Upper lobe of left lung (tissue), 6 donors: ENCODE data around the gene ADPRS. TPM values are rescaled to one million over a fixed set of nuclear protein-coding genes. Genes with fewer than 3 reads are reported as not detected.

Source experiments
- ATAC-seq, 2 donors: fragments of 200-7000 bp; cut with Tn5 transposase; one replicate each; pipeline ENCODE4 v1.9.1; 2022; ENCODE audit warnings: mild to moderate bottlenecking in 2 of 2, moderate library complexity in 2 of 2; ENCODE audit not compliant: low FRiP score in 2 of 2
- DNase-seq, 2 donors: peaks; one replicate each; pipeline ENCODE4 v3.0.0-alpha.2; 2019 to 2020
- H3K27ac ChIP-seq, 4 donors: fragments of 200-600 bp; sonication (generic); one replicate each; pipeline ENCODE4 v1.5.1; 2016 to 2019
- H3K27me3 ChIP-seq, 4 donors: fragments of 200-600 bp; sonication (generic); one replicate each; pipeline ENCODE4 v1.5.1; 2017 to 2019
- H3K36me3 ChIP-seq, 4 donors: fragments of 200-600 bp; sonication (generic); one replicate each; pipeline ENCODE4 v1.5.1; 2016 to 2019
- H3K4me1 ChIP-seq, 4 donors: fragments of 200-600 bp; sonication (generic); one replicate each; pipeline ENCODE4 v1.5.1; 2018 to 2019
- H3K4me3 ChIP-seq, 4 donors: fragments of 200-600 bp; sonication (generic); one replicate each; pipeline ENCODE4 v1.5.1; 2017 to 2019; ENCODE audit warnings: mild to moderate bottlenecking in 2 of 4, moderate library complexity in 1 of 4
- H3K9me3 ChIP-seq, 4 donors: fragments of 200-600 bp; sonication (generic); one replicate each; pipeline ENCODE4 v1.5.1; 2018 to 2019
- CTCF ChIP-seq, 6 experiments: fragments of 450-650 bp in 4 of 6; fragments of 200-600 bp in 2 of 6; sonication (generic) in 2 of 6; IDR thresholded peaks; one replicate each; pipeline ENCODE4 v1.5.1; 2016 to 2019; ENCODE audit warnings: antibody characterized with exemption in 6 of 6
- EP300 ChIP-seq, 4 donors: sonication (generic); formaldehyde crosslinking; IDR thresholded peaks; one replicate each; pipeline ENCODE4 v1.5.1; 2017; ENCODE audit warnings: antibody characterized with exemption in 4 of 4, control low read depth in 2 of 4
- POLR2A ChIP-seq, 4 donors: fragments of 450-650 bp; IDR thresholded peaks; one replicate each; pipeline ENCODE4 v1.5.1; 2016 to 2017; ENCODE audit warnings: antibody characterized with exemption in 4 of 4, mild to moderate bottlenecking in 2 of 4
- POLR2AphosphoS5 ChIP-seq, 2 donors: sonication (generic); formaldehyde crosslinking; IDR thresholded peaks; one replicate each; pipeline ENCODE4 v1.5.1; 2017; ENCODE audit warnings: antibody characterized with exemption in 2 of 2
- WGBS, 2 donors: methylation state at CpG; one replicate each; pipeline ENCODE4 v1.1.5; 2017 to 2018; 5-methylcytosine and 5-hydroxymethylcytosine counted together
- total RNA-seq, 6 donors: library from RNA; depleted of rRNA in 4 of 6; stranded (reverse); fragments of >200 nt in 4 of 6; gene quantifications; one replicate each; pipeline versions ENCODE4 v1.1.0 to v1.2.1, GENCODE V29; 2016 to 2021
- donor health status: DM: no; HTN: no; CAD: no; lungs with moderate emphysema.
- donor health status: DM: no; HTN: yes; CAD: no; lungs with severe emphysema.

ADPRS gene
- total RNA-seq, 6 donors from 2014 or later: 29.3 to 60.0 (median 45.8) TPM

DNA sequence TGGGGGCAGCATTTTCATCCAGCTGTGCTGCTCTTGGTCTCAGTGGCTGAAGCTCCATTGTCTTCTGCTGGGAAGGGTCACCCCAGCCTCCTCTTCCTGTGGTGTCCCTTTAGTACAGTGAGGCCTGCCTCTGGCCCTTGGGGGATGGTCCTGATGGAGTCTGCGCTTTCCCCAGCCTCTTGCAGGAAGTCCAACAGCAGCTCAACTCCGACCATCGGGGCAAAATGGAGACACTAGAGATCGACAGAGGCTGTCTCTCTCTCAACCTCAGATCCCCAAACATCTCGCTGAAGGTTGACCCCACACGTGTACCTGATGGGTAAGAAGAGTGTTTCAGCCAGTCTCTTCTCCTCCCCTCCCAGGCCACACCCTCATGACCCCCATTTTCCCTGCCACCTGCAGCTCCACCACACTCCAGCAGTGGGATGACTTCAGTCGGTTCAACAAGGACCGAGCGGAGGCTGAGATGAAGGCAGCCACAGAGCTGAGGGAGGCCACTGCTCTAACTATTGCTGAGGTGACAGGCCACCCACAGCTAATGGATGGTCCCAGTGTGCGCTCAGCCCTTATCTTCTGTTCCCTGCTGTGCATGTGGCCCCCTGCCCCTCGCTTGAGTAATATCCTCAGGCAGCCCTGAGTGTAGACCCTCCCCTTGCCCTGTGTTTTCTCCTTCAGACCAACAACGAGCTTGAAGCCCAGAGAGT, 2.0 kb upstream of the ADPRS start:
- DNase-seq (no peak), ATAC-seq (no peak)
- Histone ChIP-seq H3K27me3 (peaks cover 0 to 6% (median 2%) of the 10 kb centered on the region in 4 donors), H3K27ac (no peak overlapping the region), H3K4me1 (peaks cover 24 to 38% (median 32%) of the 10 kb centered on the region in 4 donors), H3K36me3 (peaks cover 0 to 12% (median 7%) of the 10 kb centered on the region in 4 donors), H3K4me3 (no peak overlapping the region), H3K9me3 (no peaks in the 10 kb centered on the region)
- 77 to 86% methylated on average over 12 of the region's 12 CpGs for WGBS, 2 donors
- TF ChIP-seq POLR2A (IDR thresholded peaks at IDR 0.05): no peak
- no peak for TF ChIP-seq POLR2AphosphoS5 (IDR thresholded peaks at IDR 0.05)
- TF ChIP-seq CTCF (IDR thresholded peaks at IDR 0.05): no peak
- TF ChIP-seq EP300 (IDR thresholded peaks at IDR 0.05): no peak

DNA sequence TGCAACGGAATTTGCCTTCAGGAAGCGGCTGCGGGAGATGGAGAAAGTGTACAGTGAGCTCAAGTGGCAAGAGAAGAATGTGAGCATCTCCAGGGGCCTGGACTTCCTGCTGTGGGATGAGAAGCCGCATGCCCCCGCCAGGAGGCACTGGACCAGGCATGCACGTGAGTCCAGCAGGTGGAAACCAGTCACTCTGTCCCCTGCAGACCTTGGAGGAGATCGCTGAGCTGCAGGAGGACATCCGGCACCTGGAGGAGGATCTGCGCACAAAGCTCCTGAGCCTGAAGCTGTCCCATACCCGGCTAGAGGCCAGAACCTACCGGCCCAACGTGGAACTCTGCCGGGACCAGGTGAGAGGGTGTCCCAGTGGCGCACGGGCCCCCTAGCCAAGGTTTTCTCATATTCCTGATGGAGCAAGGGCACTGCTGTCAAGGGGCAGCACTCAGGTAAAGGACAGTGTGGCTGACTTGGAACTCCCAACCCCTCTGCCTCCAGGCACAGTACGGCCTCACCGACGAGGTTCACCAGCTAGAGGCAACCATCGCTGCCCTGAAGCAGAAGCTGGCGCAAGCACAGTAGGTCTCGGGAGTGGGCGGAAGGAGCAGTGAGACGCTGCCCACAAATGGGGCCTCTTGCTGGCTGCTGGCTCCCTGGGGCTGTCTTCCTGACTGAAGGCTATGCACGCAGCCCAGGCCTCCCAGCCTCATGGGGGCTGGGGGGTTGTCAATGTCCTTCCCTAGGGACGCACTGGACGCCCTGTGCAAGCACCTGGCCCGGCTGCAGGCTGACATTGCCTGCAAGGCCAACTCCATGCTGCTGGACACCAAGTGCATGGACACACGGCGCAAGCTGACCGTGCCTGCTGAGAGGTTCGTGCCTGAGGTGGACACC, 1.2 kb upstream of the ADPRS start:
- no peak overlapping the region for H3K27ac ChIP-seq
- peaks cover 1 to 20% (median 15%) of the 10 kb centered on the region in 4 donors for H3K36me3 ChIP-seq
- ATAC-seq (no peak), DNase-seq (peak in 1 of 2 donors; percentile 70)
- TF ChIP-seq POLR2AphosphoS5 (IDR thresholded peaks at IDR 0.05) (no peak), POLR2A (IDR thresholded peaks at IDR 0.05) (no peak)
- no peak overlapping the region for H3K4me3 ChIP-seq
- peaks cover 0 to 6% (median 2%) of the 10 kb centered on the region in 4 donors for H3K27me3 ChIP-seq
- H3K9me3 ChIP-seq: no peaks in the 10 kb centered on the region
- H3K4me1 ChIP-seq: peaks cover 24 to 41% (median 33%) of the 10 kb centered on the region in 4 donors
- WGBS, 2 donors: 85 to 92% methylated on average over 8 to 24 of the region's 31 CpGs

- 29 to 44% methylated on average over 5 to 8 of the region's 8 CpGs for WGBS, 2 donors
- Histone ChIP-seq H3K27ac (peak overlapping the region; percentile 81 to 93 (median 87)), H3K36me3 (peaks cover 5 to 27% (median 22%) of the 10 kb centered on the region in 4 donors), H3K4me1 (peaks cover 24 to 41% (median 33%) of the 10 kb centered on the region in 4 donors), H3K4me3 (peak overlapping the region; percentile 78 to 98 (median 92)), H3K9me3 (no peaks in the 10 kb centered on the region), H3K27me3 (peaks cover 0 to 6% (median 2%) of the 10 kb centered on the region in 4 donors)
- no peak for ATAC-seq
- DNase-seq: no peak
- TF ChIP-seq EP300 (IDR thresholded peaks at IDR 0.05) (no peak), POLR2A (IDR thresholded peaks at IDR 0.05) (no peak), CTCF (IDR thresholded peaks at IDR 0.05) (no peak), POLR2AphosphoS5 (IDR thresholded peaks at IDR 0.05) (no peak)
Observed at GRCh38 chr1:36088265-36088576, 471 bp upstream of the ADPRS start.

GRCh38 chr1:36089393-36090121, 865 bp downstream of the ADPRS start:
- peak overlapping the region; percentile 81 to 93 (median 87) for H3K27ac ChIP-seq
- peaks cover 14 to 34% (median 24%) of the 10 kb centered on the region in 4 donors for H3K4me1 ChIP-seq
- WGBS, 2 donors: 6 to 10% methylated on average over 24 to 32 of the region's 32 CpGs
- H3K9me3 ChIP-seq: no peaks in the 10 kb centered on the region
- ATAC-seq: peak in 1 of 2 donors; percentile 46
- peaks cover 15 to 40% (median 35%) of the 10 kb centered on the region in 4 donors for H3K36me3 ChIP-seq
- TF ChIP-seq CTCF (IDR thresholded peaks at IDR 0.05): no peak
- H3K4me3 ChIP-seq: peak overlapping the region; percentile 78 to 98 (median 92)
- H3K27me3 ChIP-seq: no peaks in the 10 kb centered on the region
- no peak for DNase-seq

DNA sequence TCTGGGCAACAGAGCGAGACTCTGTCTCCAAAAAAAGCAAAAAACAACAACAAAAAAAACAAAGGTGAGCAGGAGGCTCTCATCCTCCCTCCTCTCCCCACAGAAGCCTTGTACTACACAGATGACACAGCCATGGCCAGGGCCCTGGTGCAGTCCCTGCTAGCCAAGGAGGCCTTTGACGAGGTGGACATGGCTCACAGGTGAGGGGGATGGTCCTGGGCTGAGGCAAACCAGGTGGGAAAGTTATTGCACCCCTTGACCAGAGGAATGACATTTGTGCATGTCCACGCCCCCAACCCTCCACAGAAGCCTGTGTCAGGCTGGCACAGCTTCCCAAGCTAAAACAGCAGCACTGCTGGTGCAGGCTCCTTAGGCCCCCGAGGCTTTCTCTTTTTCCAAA, 2.4 kb downstream of the ADPRS start:
- H3K36me3 ChIP-seq: peaks cover 15 to 54% (median 40%) of the 10 kb centered on the region in 4 donors
- ATAC-seq (no peak), DNase-seq (no peak)
- H3K4me1 ChIP-seq: peaks cover 27 to 46% (median 33%) of the 10 kb centered on the region in 4 donors
- no peak for TF ChIP-seq POLR2AphosphoS5 (IDR thresholded peaks at IDR 0.05)
- TF ChIP-seq CTCF (IDR thresholded peaks at IDR 0.05): no peak
- TF ChIP-seq EP300 (IDR thresholded peaks at IDR 0.05): no peak
- TF ChIP-seq POLR2A (IDR thresholded peaks at IDR 0.05): no peak
- WGBS, 2 donors: 95% methylated on average over 4 of the region's 4 CpGs
- no peaks in the 10 kb centered on the region for H3K9me3 ChIP-seq
- H3K4me3 ChIP-seq: no peak overlapping the region
- no peak overlapping the region for H3K27ac ChIP-seq
- H3K27me3 ChIP-seq: no peaks in the 10 kb centered on the region
